Activated T-helper 1 cell treated with anti-CD3 and anti-CD28 coated beads, Interleukin-12 subunit alpha, Interleukin-12 subunit beta, Interleukin-2, Interleukin-4 antibody, amounts not matched to agents 30 ng/mL and 10 ng/mL and 1 ng/mL, durations not matched to agents 14 hours and 24 hours and 36 hours (primary cell): Measurements from ENCODE around the gene CYB561D2. TPM values are rescaled to one million over a fixed set of nuclear protein-coding genes. Genes with fewer than 3 reads are reported as not detected.

ENCODE experiments used
- DNase-seq: peaks from one replicate; pipeline ENCODE4 v3.0.0; 2021; ENCODE audit warnings: low spot score
- H3K27ac Mint-ChIP-seq: one replicate; pipeline ENCODE4 v1.8.0; 2021; ENCODE audit warnings: mild to moderate bottlenecking, mixed read lengths
- H3K27me3 Mint-ChIP-seq: one replicate; pipeline ENCODE4 v1.8.0; 2022; ENCODE audit warnings: mild to moderate bottlenecking, moderate library complexity, mixed read lengths; ENCODE audit not compliant: insufficient read depth
- H3K36me3 Mint-ChIP-seq: one replicate; pipeline ENCODE4 v1.8.0; 2021; ENCODE audit warnings: low read depth, mixed read lengths
- H3K4me1 Mint-ChIP-seq: one replicate; pipeline ENCODE4 v1.8.0; 2021; ENCODE audit warnings: low read depth, mixed read lengths
- H3K4me3 Mint-ChIP-seq: one replicate; pipeline ENCODE4 v1.8.0; 2021; ENCODE audit warnings: mild to moderate bottlenecking, moderate library complexity, mixed read lengths
- H3K9me3 Mint-ChIP-seq: one replicate; pipeline ENCODE4 v1.8.0; 2021; ENCODE audit warnings: mixed read lengths
- intact Hi-C: fragments of 100-400 bp; cut with micrococcal nuclease; formaldehyde crosslinking; loops from one replicate; pipeline ENCODE4 v1.15.1; 2024
- total RNA-seq: library from RNA; stranded (reverse); gene quantifications from 2 replicates; pipeline ENCODE4 v1.2.3, GENCODE V29; 2022

Gene CYB561D2
- total RNA-seq, 1 donor from 2014 or later = 35.9 TPM

DNA sequence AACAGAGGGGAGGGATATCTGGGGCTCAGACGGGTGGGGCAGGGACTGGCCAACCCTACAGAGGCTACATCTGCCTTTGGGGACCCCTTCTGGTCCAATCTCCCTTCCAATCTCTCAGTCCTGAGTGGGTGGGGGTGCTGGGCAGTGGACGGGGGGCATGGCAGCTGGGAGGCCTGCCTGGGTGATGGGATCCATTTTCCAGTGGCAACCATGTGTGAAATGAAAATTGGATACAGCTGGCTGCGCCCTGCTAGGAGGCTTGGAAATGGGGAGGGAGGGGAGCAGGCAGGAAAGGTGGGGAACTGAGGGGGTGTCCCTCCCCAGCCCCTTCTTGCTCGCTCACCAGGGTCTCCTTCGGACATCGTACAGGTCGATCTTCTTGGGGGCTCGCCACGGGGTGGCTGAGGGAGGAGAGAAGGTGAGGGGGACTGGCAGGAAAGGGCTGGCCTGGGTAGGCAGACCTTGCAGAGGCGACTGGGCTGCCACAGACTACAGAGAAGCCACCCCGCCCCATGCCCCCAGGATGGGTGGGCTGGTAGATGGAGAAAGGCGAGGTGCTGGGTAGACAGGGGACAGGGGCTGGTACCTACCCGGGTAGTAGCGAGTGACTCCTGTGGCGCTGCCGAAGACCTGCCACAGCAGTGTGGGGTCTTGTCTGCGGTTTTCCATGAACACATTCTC is 29.9 kb downstream of the CYB561D2 start:
- H3K27me3 Mint-ChIP-seq = peaks cover 4% of the 10 kb centered on the region
- intact Hi-C loops = no loop called here
- no peaks in the 10 kb centered on the region for H3K4me1 Mint-ChIP-seq
- no peaks in the 10 kb centered on the region for H3K36me3 Mint-ChIP-seq
- DNase-seq = no peak
- no peak overlapping the region for H3K27ac Mint-ChIP-seq
- no peak overlapping the region for H3K4me3 Mint-ChIP-seq
- no peaks in the 10 kb centered on the region for H3K9me3 Mint-ChIP-seq

- DNase-seq = no peak
- intact Hi-C loops = no loop called here
- Mint-ChIP-seq H3K4me1 (no peaks in the 10 kb centered on the region), H3K27ac (no peak overlapping the region), H3K27me3 (peaks cover 4% of the 10 kb centered on the region), H3K36me3 (no peaks in the 10 kb centered on the region), H3K4me3 (no peak overlapping the region), H3K9me3 (no peaks in the 10 kb centered on the region)
Observed at GRCh38 chr3:50381383-50381782, 30.7 kb downstream of the CYB561D2 start.

DNA sequence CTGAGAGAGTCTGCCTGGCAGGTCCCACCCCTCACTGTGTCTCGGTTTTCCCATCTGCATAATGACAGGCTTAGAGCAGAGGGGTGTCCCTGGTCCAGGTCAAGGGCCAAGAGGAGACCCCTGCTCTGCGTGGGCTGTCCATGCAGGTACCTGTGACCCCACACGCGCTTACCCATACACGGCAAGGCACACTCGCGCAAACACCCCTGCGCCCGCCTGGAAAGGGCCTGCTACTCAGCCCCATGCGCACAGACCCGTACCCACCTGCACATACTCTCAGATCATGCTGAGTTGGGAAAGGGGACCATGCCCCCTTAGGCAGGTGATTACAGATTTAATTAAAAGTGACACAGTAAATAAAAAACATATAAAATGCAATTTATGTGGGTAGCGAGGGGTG is 32.1 kb downstream of the CYB561D2 start:
- intact Hi-C loops = no loop called here

GRCh38 chr3:50383750-50384149 is 33.1 kb downstream of the CYB561D2 start:
- Mint-ChIP-seq H3K27me3 (peaks cover 4% of the 10 kb centered on the region), H3K4me1 (no peaks in the 10 kb centered on the region), H3K27ac (no peak overlapping the region), H3K36me3 (no peaks in the 10 kb centered on the region), H3K4me3 (no peak overlapping the region), H3K9me3 (no peaks in the 10 kb centered on the region)
- intact Hi-C loops = no loop called here
- no peak for DNase-seq

More for the DNA sequence above, 32.1 kb downstream of the CYB561D2 start:
- no peak overlapping the region for H3K27ac Mint-ChIP-seq
- no peak for DNase-seq
- H3K4me3 Mint-ChIP-seq = no peak overlapping the region
- peaks cover 4% of the 10 kb centered on the region for H3K27me3 Mint-ChIP-seq
- no peaks in the 10 kb centered on the region for H3K4me1 Mint-ChIP-seq
- no peaks in the 10 kb centered on the region for H3K36me3 Mint-ChIP-seq
- no peaks in the 10 kb centered on the region for H3K9me3 Mint-ChIP-seq

DNA sequence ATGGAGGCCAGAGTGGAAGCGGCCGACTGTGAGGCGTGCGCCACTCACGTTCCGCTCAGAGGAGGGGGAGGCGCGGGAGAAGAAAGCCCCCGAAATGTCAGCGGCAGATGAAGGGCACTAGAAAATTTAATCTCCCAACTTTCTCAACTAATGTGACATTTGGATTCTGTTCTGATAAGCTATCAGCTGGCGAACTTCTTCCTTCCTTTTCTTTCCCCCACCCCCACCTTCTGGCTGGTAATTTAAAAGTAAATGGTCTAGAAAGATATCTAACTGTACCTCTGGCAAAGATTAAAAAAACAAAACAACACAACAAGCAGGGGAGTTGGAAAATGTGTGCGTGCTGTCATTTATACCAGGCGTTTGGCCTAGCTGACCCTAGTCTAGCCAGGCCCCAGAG is 35.1 kb downstream of the CYB561D2 start:
- DNase-seq = no peak
- no peak overlapping the region for H3K4me3 Mint-ChIP-seq
- no peaks in the 10 kb centered on the region for H3K9me3 Mint-ChIP-seq
- intact Hi-C loops = no loop called here
- no peaks in the 10 kb centered on the region for H3K36me3 Mint-ChIP-seq
- no peaks in the 10 kb centered on the region for H3K4me1 Mint-ChIP-seq
- H3K27me3 Mint-ChIP-seq = peaks cover 4% of the 10 kb centered on the region
- H3K27ac Mint-ChIP-seq = no peak overlapping the region

DNA sequence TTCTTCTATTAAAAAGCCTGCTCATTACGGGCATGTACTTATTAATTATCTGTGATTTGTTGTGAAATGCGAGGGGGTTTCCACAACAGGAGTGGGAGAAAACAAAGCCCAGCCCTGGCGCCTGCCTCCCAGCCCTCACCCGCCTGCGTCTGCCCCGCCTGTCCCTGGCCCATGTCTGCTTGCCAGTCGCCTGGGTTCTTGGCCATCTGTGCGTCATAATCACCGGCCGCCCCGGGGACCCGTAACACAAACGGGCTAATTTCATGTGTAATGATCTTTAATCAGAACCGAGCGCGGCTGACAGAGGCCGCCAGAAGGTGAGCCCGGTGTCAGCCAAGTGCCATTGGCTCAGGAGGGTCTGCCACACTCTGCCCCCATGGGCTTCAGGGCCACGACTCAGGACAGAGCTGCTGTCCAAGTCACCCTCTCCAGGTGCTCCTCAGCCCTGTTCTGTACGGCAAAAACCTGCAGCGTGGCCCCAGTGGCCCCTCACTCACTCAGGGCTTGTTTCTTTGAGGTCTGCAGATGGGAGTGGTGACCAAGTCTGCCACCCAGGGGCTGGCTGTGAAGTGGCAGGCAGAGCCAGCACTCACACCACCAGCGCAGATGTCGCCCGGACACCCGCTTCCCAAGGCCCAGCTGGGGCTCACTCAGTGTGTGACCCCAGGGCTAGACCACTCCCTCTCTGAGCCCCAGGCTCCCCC is 37.5 kb downstream of the CYB561D2 start:
- no peak overlapping the region for H3K27ac Mint-ChIP-seq
- peaks cover 8% of the 10 kb centered on the region for H3K4me1 Mint-ChIP-seq
- intact Hi-C loops = no loop called here
- no peaks in the 10 kb centered on the region for H3K36me3 Mint-ChIP-seq
- H3K4me3 Mint-ChIP-seq = no peak overlapping the region
- no peak for DNase-seq
- peaks cover 4% of the 10 kb centered on the region for H3K27me3 Mint-ChIP-seq
- H3K9me3 Mint-ChIP-seq = no peaks in the 10 kb centered on the region

GRCh38 chr3:50388720-50389413 is 38.2 kb downstream of the CYB561D2 start:
- no peaks in the 10 kb centered on the region for H3K27me3 Mint-ChIP-seq
- H3K4me3 Mint-ChIP-seq = no peak overlapping the region
- H3K4me1 Mint-ChIP-seq = peaks cover 8% of the 10 kb centered on the region
- intact Hi-C loops = no loop called here
- H3K36me3 Mint-ChIP-seq = no peaks in the 10 kb centered on the region
- no peak overlapping the region for H3K27ac Mint-ChIP-seq
- DNase-seq = no peak
- no peaks in the 10 kb centered on the region for H3K9me3 Mint-ChIP-seq

- H3K27ac Mint-ChIP-seq = no peak overlapping the region
- no peaks in the 10 kb centered on the region for H3K27me3 Mint-ChIP-seq
- intact Hi-C loops = no loop called here
- no peaks in the 10 kb centered on the region for H3K9me3 Mint-ChIP-seq
- H3K36me3 Mint-ChIP-seq = no peaks in the 10 kb centered on the region
- no peak overlapping the region for H3K4me3 Mint-ChIP-seq
- no peak for DNase-seq
- peaks cover 8% of the 10 kb centered on the region for H3K4me1 Mint-ChIP-seq
Observed at GRCh38 chr3:50389414-50389767, 38.7 kb downstream of the CYB561D2 start.

GRCh38 chr3:50390508-50391224 is 40.0 kb downstream of the CYB561D2 start:
- no peaks in the 10 kb centered on the region for H3K36me3 Mint-ChIP-seq
- H3K4me3 Mint-ChIP-seq = no peak overlapping the region
- no peaks in the 10 kb centered on the region for H3K9me3 Mint-ChIP-seq
- no peaks in the 10 kb centered on the region for H3K27me3 Mint-ChIP-seq
- intact Hi-C loops = no loop called here
- no peak for DNase-seq
- no peak overlapping the region for H3K27ac Mint-ChIP-seq
- peaks cover 8% of the 10 kb centered on the region for H3K4me1 Mint-ChIP-seq

DNA sequence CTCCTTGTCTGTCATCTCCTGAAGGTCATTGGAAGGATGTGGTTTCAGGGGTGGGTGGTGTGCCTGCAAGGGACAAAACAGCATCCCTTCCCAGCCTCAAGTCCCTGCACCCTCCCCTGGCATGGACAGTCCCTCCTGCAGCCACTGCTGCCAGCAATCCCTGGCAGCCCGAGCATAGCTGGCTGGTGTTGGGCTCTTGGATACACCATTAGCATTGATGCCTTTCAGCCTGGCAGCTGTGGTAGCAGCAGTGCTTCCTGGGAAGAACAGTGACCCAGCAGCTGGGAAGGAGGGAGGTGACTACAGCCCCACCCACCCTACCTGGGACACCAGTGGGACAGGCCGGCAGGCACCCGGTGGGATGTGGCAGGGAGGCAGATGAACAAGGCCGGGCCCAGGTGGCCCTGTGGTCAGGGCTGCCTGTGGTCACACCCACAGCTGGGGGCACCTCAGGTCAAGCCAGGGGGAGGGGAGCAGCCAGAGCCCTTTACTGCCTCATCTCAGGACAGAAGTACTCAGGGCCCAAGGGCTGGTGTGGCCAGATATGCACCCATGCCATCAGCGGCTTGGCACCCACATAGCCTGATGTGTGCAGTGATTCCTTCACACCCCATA is 41.5 kb downstream of the CYB561D2 start:
- no peak for DNase-seq
- Mint-ChIP-seq H3K4me3 (no peak overlapping the region), H3K27ac (no peak overlapping the region), H3K9me3 (no peaks in the 10 kb centered on the region), H3K36me3 (no peaks in the 10 kb centered on the region), H3K4me1 (peaks cover 8% of the 10 kb centered on the region), H3K27me3 (no peaks in the 10 kb centered on the region)
- intact Hi-C loops = no loop called here

DNA sequence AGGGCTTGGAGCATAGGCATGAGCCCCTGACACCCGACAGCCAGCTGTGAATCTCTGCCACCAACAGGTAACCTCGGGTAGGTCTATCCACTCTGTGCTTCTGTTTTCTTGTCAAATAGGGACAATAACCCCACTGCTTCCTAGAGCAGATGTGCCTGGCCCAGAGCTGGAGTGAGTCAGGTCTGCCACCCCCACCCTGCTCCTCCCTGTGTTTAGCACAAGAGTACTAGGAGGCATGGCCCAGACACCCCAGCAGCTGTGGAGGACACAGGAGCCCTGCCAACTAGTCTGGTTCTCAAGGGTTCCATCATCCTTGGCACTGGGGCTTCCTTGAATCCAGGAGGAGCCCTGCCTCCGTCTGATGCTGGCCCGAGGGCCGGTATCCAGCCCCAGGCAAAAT is 42.4 kb downstream of the CYB561D2 start:
- intact Hi-C loops = no loop called here
- no peak overlapping the region for H3K27ac Mint-ChIP-seq
- H3K27me3 Mint-ChIP-seq = no peaks in the 10 kb centered on the region
- no peaks in the 10 kb centered on the region for H3K9me3 Mint-ChIP-seq
- H3K36me3 Mint-ChIP-seq = no peaks in the 10 kb centered on the region
- peaks cover 8% of the 10 kb centered on the region for H3K4me1 Mint-ChIP-seq
- no peak overlapping the region for H3K4me3 Mint-ChIP-seq
- no peak for DNase-seq

GRCh38 chr3:50395070-50395860 is 44.6 kb downstream of the CYB561D2 start:
- no peak for DNase-seq

More at GRCh38 chr3:50395070-50395860, 44.6 kb downstream of the CYB561D2 start:
- Mint-ChIP-seq H3K4me3 (no peak overlapping the region), H3K27ac (no peak overlapping the region), H3K36me3 (no peaks in the 10 kb centered on the region), H3K9me3 (no peaks in the 10 kb centered on the region), H3K4me1 (peaks cover 8% of the 10 kb centered on the region), H3K27me3 (peaks cover 2% of the 10 kb centered on the region)
- intact Hi-C loops = no loop called here
